Measurements from ENCODE around the gene REELD1.
A peak's percentile ranks its signal among the peaks of the same experiment; 100 is the strongest.

Gene REELD1

DNA sequence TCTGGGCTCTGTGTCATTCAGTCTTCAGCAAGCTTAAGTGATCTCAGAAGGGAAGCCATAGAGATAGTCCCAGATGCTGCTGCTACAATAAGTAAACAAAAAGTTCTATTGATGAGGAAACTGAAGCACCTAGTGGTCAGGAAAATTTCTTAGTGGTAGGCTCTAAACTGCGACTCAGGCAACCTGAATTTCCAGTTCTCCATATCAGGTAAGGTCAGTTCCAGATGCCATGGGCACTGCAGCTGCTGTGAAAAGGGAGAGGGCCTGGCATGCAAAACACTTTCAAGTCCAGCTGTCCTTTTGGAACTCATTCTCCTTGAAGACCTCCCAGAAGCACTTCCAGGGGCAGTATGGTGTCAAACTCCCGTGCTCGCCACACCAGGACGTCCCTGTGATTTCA, 46.2 kb downstream of the REELD1 start:
- ATAC-seq, result no peak

DNA sequence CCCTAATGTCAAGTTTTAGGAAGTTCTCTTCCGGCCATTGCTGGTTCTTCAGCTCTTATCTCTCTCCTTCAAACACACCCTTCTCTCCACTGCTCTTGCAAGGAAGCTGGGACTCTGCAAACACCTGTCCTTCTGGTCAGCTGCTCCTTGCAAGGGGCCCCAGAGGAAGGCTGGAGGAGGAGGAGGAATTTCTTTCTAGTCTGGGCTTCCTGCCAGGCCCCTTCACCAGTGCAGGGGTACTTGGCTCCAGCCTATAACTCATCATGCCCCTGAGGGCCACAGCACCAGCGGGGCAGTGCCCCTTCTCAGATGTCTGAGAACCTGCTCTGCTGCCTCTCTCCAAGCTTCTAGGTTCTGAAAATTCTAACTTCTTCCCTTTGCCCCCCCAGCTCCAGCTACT, 46.7 kb downstream of the REELD1 start:
- ATAC-seq, result peak; percentile 50
- no peak for TF ChIP-seq ZNF70 (CRISPR knock-in tag; IDR thresholded peaks at IDR 0.05)
- TF ChIP-seq ZFP3 (CRISPR knock-in tag; IDR thresholded peaks at IDR 0.05), result no peak
- TF ChIP-seq, protein P1, sequence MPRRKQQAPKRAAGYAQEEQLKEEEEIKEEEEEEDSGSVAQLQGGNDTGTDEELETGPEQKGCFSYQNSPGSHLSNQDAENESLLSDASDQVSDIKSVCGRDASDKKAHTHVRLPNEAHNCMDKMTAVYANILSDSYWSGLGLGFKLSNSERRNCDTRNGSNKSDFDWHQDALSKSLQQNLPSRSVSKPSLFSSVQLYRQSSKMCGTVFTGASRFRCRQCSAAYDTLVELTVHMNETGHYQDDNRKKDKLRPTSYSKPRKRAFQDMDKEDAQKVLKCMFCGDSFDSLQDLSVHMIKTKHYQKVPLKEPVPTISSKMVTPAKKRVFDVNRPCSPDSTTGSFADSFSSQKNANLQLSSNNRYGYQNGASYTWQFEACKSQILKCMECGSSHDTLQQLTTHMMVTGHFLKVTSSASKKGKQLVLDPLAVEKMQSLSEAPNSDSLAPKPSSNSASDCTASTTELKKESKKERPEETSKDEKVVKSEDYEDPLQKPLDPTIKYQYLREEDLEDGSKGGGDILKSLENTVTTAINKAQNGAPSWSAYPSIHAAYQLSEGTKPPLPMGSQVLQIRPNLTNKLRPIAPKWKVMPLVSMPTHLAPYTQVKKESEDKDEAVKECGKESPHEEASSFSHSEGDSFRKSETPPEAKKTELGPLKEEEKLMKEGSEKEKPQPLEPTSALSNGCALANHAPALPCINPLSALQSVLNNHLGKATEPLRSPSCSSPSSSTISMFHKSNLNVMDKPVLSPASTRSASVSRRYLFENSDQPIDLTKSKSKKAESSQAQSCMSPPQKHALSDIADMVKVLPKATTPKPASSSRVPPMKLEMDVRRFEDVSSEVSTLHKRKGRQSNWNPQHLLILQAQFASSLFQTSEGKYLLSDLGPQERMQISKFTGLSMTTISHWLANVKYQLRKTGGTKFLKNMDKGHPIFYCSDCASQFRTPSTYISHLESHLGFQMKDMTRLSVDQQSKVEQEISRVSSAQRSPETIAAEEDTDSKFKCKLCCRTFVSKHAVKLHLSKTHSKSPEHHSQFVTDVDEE (CRISPR knock-in tag; IDR thresholded peaks at IDR 0.05), result no peak
- no peak for TF ChIP-seq RARB (CRISPR knock-in tag; IDR thresholded peaks at IDR 0.05)
- TF ChIP-seq ZNF8 (CRISPR knock-in tag; IDR thresholded peaks at IDR 0.05), result no peak
- TF ChIP-seq GLIS3 (CRISPR knock-in tag; IDR thresholded peaks at IDR 0.05), result no peak

More for the DNA sequence above, 46.2 kb downstream of the REELD1 start:
- TF ChIP-seq RARB (CRISPR knock-in tag; IDR thresholded peaks at IDR 0.05) (no peak), ZNF70 (CRISPR knock-in tag; IDR thresholded peaks at IDR 0.05) (no peak), ZFP30 (CRISPR knock-in tag; IDR thresholded peaks at IDR 0.05) (no peak), TCF4 (CRISPR knock-in tag; IDR thresholded peaks at IDR 0.05; ENCODE audit: borderline replicate concordance) (no peak), PPARA (CRISPR knock-in tag; IDR thresholded peaks at IDR 0.05; ENCODE audit: borderline replicate concordance) (no peak)
- TF ChIP-seq, protein P2, sequence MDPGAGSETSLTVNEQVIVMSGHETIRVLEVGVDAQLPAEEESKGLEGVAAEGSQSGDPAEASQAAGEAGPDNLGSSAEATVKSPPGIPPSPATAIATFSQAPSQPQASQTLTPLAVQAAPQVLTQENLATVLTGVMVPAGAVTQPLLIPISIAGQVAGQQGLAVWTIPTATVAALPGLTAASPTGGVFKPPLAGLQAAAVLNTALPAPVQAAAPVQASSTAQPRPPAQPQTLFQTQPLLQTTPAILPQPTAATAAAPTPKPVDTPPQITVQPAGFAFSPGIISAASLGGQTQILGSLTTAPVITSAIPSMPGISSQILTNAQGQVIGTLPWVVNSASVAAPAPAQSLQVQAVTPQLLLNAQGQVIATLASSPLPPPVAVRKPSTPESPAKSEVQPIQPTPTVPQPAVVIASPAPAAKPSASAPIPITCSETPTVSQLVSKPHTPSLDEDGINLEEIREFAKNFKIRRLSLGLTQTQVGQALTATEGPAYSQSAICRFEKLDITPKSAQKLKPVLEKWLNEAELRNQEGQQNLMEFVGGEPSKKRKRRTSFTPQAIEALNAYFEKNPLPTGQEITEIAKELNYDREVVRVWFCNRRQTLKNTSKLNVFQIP (CRISPR knock-in tag; IDR thresholded peaks at IDR 0.05; ENCODE audit: borderline replicate concordance, low read depth), result no peak

DNA sequence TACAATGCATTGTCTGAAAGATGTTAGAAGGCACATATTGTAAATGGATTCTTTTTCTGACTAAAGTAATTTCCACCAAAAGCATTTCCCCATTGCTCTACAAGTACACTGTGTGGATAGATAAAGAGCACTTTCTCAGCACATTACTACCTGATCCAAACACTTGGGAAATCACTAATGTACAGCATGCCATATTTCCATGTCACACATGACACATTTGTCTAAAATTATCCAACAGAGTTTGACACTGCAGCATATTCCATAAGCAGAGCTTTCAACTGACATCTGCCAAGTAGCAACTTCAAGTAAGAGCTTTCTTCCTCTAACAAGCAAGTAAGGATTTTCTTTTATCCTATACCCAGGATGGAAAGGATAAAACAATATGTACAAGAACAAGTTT, 49.5 kb downstream of the REELD1 start:
- no peak for ATAC-seq
- TF ChIP-seq CSDC2 (CRISPR knock-in tag; IDR thresholded peaks at IDR 0.05), result no peak
- TF ChIP-seq ZFP30 (CRISPR knock-in tag; IDR thresholded peaks at IDR 0.05), result no peak

DNA sequence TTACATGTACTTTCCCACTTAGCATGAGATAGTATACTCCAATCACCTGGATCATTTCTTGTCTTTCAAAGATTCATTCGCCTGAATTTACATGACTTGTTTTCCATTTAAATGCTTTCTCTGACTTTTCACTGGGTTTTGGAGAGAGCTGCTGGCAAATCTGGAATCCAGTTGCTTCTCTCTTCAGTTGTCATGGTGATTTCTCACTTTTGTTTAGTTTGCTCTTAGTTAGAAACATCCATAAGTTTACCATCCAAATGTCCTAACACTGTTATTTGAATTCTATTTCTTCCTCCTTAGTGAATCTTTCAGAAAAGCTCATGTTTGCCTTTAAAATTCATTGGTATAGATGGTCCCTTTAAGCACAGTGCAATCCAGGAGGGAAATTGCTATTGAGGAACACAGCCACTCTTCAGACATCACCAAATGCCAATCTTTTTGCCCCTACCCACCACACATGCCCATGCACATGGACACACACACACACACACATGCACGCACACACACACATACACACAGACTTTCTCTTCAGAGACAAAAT, 51.7 kb downstream of the REELD1 start:
- TF ChIP-seq BACH2 (CRISPR knock-in tag; IDR thresholded peaks at IDR 0.05; ENCODE audit: borderline replicate concordance), result no peak
- TF ChIP-seq ZNF70 (CRISPR knock-in tag; IDR thresholded peaks at IDR 0.05), result no peak
- TF ChIP-seq OSR1 (CRISPR knock-in tag; IDR thresholded peaks at IDR 0.05), result no peak
- TF ChIP-seq ZFP3 (CRISPR knock-in tag; IDR thresholded peaks at IDR 0.05), result no peak
- TF ChIP-seq, protein P1 (CRISPR knock-in tag; IDR thresholded peaks at IDR 0.05), result no peak
- TF ChIP-seq ZNF565 (CRISPR knock-in tag; conservative IDR thresholded peaks at IDR 0.05; ENCODE audit: low read depth), result no peak
- TF ChIP-seq ZNF8 (CRISPR knock-in tag; IDR thresholded peaks at IDR 0.05), result no peak
- no peak for TF ChIP-seq PPARA (CRISPR knock-in tag; IDR thresholded peaks at IDR 0.05; ENCODE audit: borderline replicate concordance)
- no peak for TF ChIP-seq TCF4 (CRISPR knock-in tag; IDR thresholded peaks at IDR 0.05; ENCODE audit: borderline replicate concordance)
- TF ChIP-seq RARB (CRISPR knock-in tag; IDR thresholded peaks at IDR 0.05), result no peak
- no peak for ATAC-seq

DNA sequence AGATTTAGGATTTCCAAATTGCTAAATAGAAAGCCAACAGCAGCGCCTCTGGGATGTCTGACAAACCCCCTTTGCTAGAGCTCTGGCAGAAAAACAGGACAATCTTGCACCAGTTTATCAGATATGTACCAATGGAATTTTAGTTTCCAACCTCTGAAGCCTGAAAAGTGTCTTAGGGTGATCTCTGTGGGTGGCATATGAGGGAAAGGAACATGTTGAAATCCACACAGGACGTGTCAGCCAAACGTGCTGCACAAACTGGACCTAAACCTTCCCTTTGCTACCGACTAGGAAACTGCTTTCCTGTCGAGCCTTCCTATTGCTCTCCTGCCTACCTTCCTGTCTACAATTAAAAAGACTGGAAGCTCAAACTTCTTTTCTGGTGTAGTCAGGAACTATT, 53.5 kb downstream of the REELD1 start:
- TF ChIP-seq, protein P3, sequence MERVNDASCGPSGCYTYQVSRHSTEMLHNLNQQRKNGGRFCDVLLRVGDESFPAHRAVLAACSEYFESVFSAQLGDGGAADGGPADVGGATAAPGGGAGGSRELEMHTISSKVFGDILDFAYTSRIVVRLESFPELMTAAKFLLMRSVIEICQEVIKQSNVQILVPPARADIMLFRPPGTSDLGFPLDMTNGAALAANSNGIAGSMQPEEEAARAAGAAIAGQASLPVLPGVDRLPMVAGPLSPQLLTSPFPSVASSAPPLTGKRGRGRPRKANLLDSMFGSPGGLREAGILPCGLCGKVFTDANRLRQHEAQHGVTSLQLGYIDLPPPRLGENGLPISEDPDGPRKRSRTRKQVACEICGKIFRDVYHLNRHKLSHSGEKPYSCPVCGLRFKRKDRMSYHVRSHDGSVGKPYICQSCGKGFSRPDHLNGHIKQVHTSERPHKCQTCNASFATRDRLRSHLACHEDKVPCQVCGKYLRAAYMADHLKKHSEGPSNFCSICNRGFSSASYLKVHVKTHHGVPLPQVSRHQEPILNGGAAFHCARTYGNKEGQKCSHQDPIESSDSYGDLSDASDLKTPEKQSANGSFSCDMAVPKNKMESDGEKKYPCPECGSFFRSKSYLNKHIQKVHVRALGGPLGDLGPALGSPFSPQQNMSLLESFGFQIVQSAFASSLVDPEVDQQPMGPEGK (CRISPR knock-in tag; IDR thresholded peaks at IDR 0.05; ENCODE audit: borderline replicate concordance), result no peak
- no peak for TF ChIP-seq PPARA (CRISPR knock-in tag; IDR thresholded peaks at IDR 0.05; ENCODE audit: borderline replicate concordance)
- no peak for TF ChIP-seq ZFP30 (CRISPR knock-in tag; IDR thresholded peaks at IDR 0.05)
- no peak for TF ChIP-seq OSR1 (CRISPR knock-in tag; IDR thresholded peaks at IDR 0.05)
- no peak for TF ChIP-seq TOX (CRISPR knock-in tag; IDR thresholded peaks at IDR 0.05; ENCODE audit: borderline replicate concordance)
- TF ChIP-seq BACH2 (CRISPR knock-in tag; IDR thresholded peaks at IDR 0.05; ENCODE audit: borderline replicate concordance), result no peak
- ATAC-seq, result no peak
